ENCODE measurements around the gene ACAD10. TPM values are rescaled to one million over a fixed set of nuclear protein-coding genes. Genes with fewer than 3 reads are reported as not detected.
A peak's percentile ranks its signal among the peaks of the same experiment; 100 is the strongest.

ACAD10 gene
- total and polyA plus RNA-seq, 2 of the 13 experiments (the other 11 are each of a cell fraction or from before 2014, with no cell fraction given), result 15.2 to 16.3 TPM

- no peak for TF ChIP-seq ZNF407 (CRISPR knock-in tag; IDR thresholded peaks at IDR 0.05; ENCODE audit: not compliant biosample characterization)
- no peak for TF ChIP-seq ZFAT (CRISPR knock-in tag; conservative IDR thresholded peaks at IDR 0.05)
- TF ChIP-seq BCL6 (CRISPR knock-in tag; IDR thresholded peaks at IDR 0.05), result peak; percentile 93
- TF ChIP-seq ZNF576 (CRISPR knock-in tag; IDR thresholded peaks at IDR 0.05), result no peak
- no peak for TF ChIP-seq ZNF629 (CRISPR knock-in tag; conservative IDR thresholded peaks at IDR 0.05)
- no peak for TF ChIP-seq ZBED4 (CRISPR knock-in tag; IDR thresholded peaks at IDR 0.05; ENCODE audit: borderline replicate concordance)
- TF ChIP-seq HNRNPLL (IDR thresholded peaks at IDR 0.05; ENCODE audit: low read depth, low read length, poor library complexity, severe bottlenecking), result no peak
- no peak for TF ChIP-seq TFDP1 (CRISPR knock-in tag; IDR thresholded peaks at IDR 0.05; ENCODE audit: borderline replicate concordance)
- TF ChIP-seq ZNF567 (CRISPR knock-in tag; IDR thresholded peaks at IDR 0.05; ENCODE audit: borderline replicate concordance), result no peak
- TF ChIP-seq ZNF749 (CRISPR knock-in tag; IDR thresholded peaks at IDR 0.05; ENCODE audit: borderline replicate concordance), result no peak
- 0 out of 2 replicates have a peak, but pooled peaks have one; percentile 44 for TF ChIP-seq SALL2 (CRISPR knock-in tag; IDR thresholded peaks at IDR 0.05)
- TF ChIP-seq UBTF (CRISPR knock-in tag; IDR thresholded peaks at IDR 0.05), result no peak
These were observed 91.6 kb downstream of the ACAD10 start (continued) for GRCh38 chr12:111777345-111778045.

Data from HepG2 (cell line).